Activated T-cell treated with anti-CD3 and anti-CD28 coated beads, Interleukin-2, amount 50 U/mL, for 72 hours (primary cell): Measurements from ENCODE around the gene ATG16L2. TPM values are rescaled to one million over a fixed set of nuclear protein-coding genes. Genes with fewer than 3 reads are reported as not detected.

Experiments
- ATAC-seq, 2 donors: fragments of 150-1000 bp; cut with Tn5 transposase; replicated peaks in 1 of 2; 2 replicates each; pipeline ENCODE4 v1.10.0; 2021; ENCODE audit warnings: moderate library complexity in 2 of 2, mild to moderate bottlenecking in 1 of 2
- DNase-seq, 2 donors: peaks; one replicate each; pipeline ENCODE4 v3.0.0; 2021 to 2022; ENCODE audit warnings: mixed read lengths in 1 of 2
- H3K27ac Mint-ChIP-seq: one replicate; pipeline ENCODE4 v1.8.0; 2022; ENCODE audit warnings: mild to moderate bottlenecking, moderate library complexity, mixed read lengths
- H3K27me3 Mint-ChIP-seq: one replicate; pipeline ENCODE4 v1.8.0; 2022; ENCODE audit warnings: low read depth, mixed read lengths
- H3K36me3 Mint-ChIP-seq, 2 donors: one replicate each; pipeline ENCODE4 v1.8.0; 2022; ENCODE audit warnings: mixed read lengths in 2 of 2, mild to moderate bottlenecking in 1 of 2; ENCODE audit not compliant: insufficient read depth in 2 of 2
- H3K4me1 Mint-ChIP-seq: one replicate; pipeline ENCODE4 v1.8.0; 2022; ENCODE audit warnings: low read depth, mixed read lengths
- H3K4me3 Mint-ChIP-seq, 2 donors: one replicate each; pipeline ENCODE4 v1.8.0; 2022; ENCODE audit warnings: mild to moderate bottlenecking in 2 of 2, mixed read lengths in 2 of 2, moderate library complexity in 2 of 2
- H3K9me3 Mint-ChIP-seq, 2 donors: one replicate each; pipeline ENCODE4 v1.8.0; 2022; ENCODE audit warnings: mixed read lengths in 2 of 2
- total RNA-seq, 2 donors: library from RNA; stranded (reverse); gene quantifications; one replicate each; pipeline ENCODE4 v1.2.3, GENCODE V29; 2022

The ATG16L2 gene
- total RNA-seq: 10 to 100 TPM; 55.8 to 56.0 TPM

GRCh38 chr11:72814286-72815109, at the start of gene ATG16L2:
TSS of gene ATG16L2 (plus strand) at chr11:72814411. CDS start at chr11:72814446, 35 bp downstream.
- ATAC-seq (peak; percentile 73 to 74), DNase-seq (peak; percentile 92 to 96)
- H3K9me3 Mint-ChIP-seq: no peaks in the 10 kb centered on the region
- H3K27ac Mint-ChIP-seq: peak within 1 kb of the TSS; percentile 95
- H3K4me3 Mint-ChIP-seq: peak within 1 kb of the TSS; percentile 97 to 100
- peaks cover 7 to 43% of the 10 kb centered on the region in 2 donors for H3K36me3 Mint-ChIP-seq
- H3K27me3 Mint-ChIP-seq: no peaks in the 10 kb centered on the region
- peaks cover 60% of the 10 kb centered on the region for H3K4me1 Mint-ChIP-seq

GRCh38 chr11:72764503-72764902, 49.7 kb upstream of the ATG16L2 start:
- DNase-seq (no peak), ATAC-seq (no peak)
- Mint-ChIP-seq H3K27ac (no peak overlapping the region), H3K4me1 (peaks cover 24% of the 10 kb centered on the region), H3K4me3 (no peak overlapping the region), H3K27me3 (no peaks in the 10 kb centered on the region), H3K36me3 (no peaks in the 10 kb centered on the region), H3K9me3 (no peaks in the 10 kb centered on the region)

- Mint-ChIP-seq H3K27me3 (no peaks in the 10 kb centered on the region), H3K36me3 (no peaks in the 10 kb centered on the region), H3K4me3 (no peak overlapping the region), H3K27ac (no peak overlapping the region), H3K9me3 (no peaks in the 10 kb centered on the region), H3K4me1 (peaks cover 17% of the 10 kb centered on the region)
- ATAC-seq (no peak), DNase-seq (no peak)
Observed at GRCh38 chr11:72766152-72766902, 47.9 kb upstream of the ATG16L2 start.

GRCh38 chr11:72767203-72768062, 46.8 kb upstream of the ATG16L2 start:
- Mint-ChIP-seq H3K4me1 (peaks cover 11% of the 10 kb centered on the region), H3K27ac (no peak overlapping the region), H3K4me3 (no peak overlapping the region), H3K36me3 (no peaks in the 10 kb centered on the region), H3K9me3 (no peaks in the 10 kb centered on the region), H3K27me3 (no peaks in the 10 kb centered on the region)
- ATAC-seq (no peak), DNase-seq (no peak)

GRCh38 chr11:72768581-72768980, 45.6 kb upstream of the ATG16L2 start:
- Mint-ChIP-seq H3K9me3 (no peaks in the 10 kb centered on the region), H3K27me3 (no peaks in the 10 kb centered on the region), H3K4me3 (no peak overlapping the region), H3K27ac (no peak overlapping the region), H3K36me3 (no peaks in the 10 kb centered on the region), H3K4me1 (no peaks in the 10 kb centered on the region)
- ATAC-seq: no peak
- no peak for DNase-seq

- Mint-ChIP-seq H3K27ac (no peak overlapping the region), H3K9me3 (no peaks in the 10 kb centered on the region), H3K36me3 (no peaks in the 10 kb centered on the region), H3K4me1 (no peaks in the 10 kb centered on the region), H3K4me3 (no peak overlapping the region), H3K27me3 (no peaks in the 10 kb centered on the region)
- no peak for ATAC-seq
- no peak for DNase-seq
Observed at GRCh38 chr11:72769680-72770079, 44.5 kb upstream of the ATG16L2 start.

GRCh38 chr11:72770799-72771198, 43.4 kb upstream of the ATG16L2 start:
- ATAC-seq (no peak), DNase-seq (no peak)
- H3K27me3 Mint-ChIP-seq: no peaks in the 10 kb centered on the region
- no peaks in the 10 kb centered on the region for H3K36me3 Mint-ChIP-seq
- no peaks in the 10 kb centered on the region for H3K9me3 Mint-ChIP-seq
- H3K4me1 Mint-ChIP-seq: no peaks in the 10 kb centered on the region
- no peak overlapping the region for H3K27ac Mint-ChIP-seq
- no peak overlapping the region for H3K4me3 Mint-ChIP-seq

- DNase-seq (no peak), ATAC-seq (no peak)
- no peaks in the 10 kb centered on the region for H3K36me3 Mint-ChIP-seq
- no peaks in the 10 kb centered on the region for H3K9me3 Mint-ChIP-seq
- H3K27ac Mint-ChIP-seq: no peak overlapping the region
- no peaks in the 10 kb centered on the region for H3K4me1 Mint-ChIP-seq
- no peak overlapping the region for H3K4me3 Mint-ChIP-seq
- no peaks in the 10 kb centered on the region for H3K27me3 Mint-ChIP-seq
Observed at GRCh38 chr11:72771507-72771906, 42.7 kb upstream of the ATG16L2 start.

- ATAC-seq (no peak), DNase-seq (no peak)
- Mint-ChIP-seq H3K4me1 (no peaks in the 10 kb centered on the region), H3K27me3 (no peaks in the 10 kb centered on the region), H3K27ac (no peak overlapping the region), H3K4me3 (no peak overlapping the region), H3K9me3 (no peaks in the 10 kb centered on the region), H3K36me3 (no peaks in the 10 kb centered on the region)
Observed at GRCh38 chr11:72772059-72772458, 42.2 kb upstream of the ATG16L2 start.

- Mint-ChIP-seq H3K4me1 (no peaks in the 10 kb centered on the region), H3K27me3 (no peaks in the 10 kb centered on the region), H3K27ac (no peak overlapping the region), H3K36me3 (no peaks in the 10 kb centered on the region), H3K9me3 (no peaks in the 10 kb centered on the region), H3K4me3 (no peak overlapping the region)
- ATAC-seq (peak; percentile 13 to 43), DNase-seq (no peak)
Observed at GRCh38 chr11:72773291-72773690, 40.9 kb upstream of the ATG16L2 start.

GRCh38 chr11:72773696-72774095, 40.5 kb upstream of the ATG16L2 start:
- H3K4me3 Mint-ChIP-seq: no peak overlapping the region
- H3K27ac Mint-ChIP-seq: no peak overlapping the region
- ATAC-seq (no peak), DNase-seq (no peak)
- no peaks in the 10 kb centered on the region for H3K9me3 Mint-ChIP-seq
- H3K27me3 Mint-ChIP-seq: no peaks in the 10 kb centered on the region
- no peaks in the 10 kb centered on the region for H3K4me1 Mint-ChIP-seq
- H3K36me3 Mint-ChIP-seq: no peaks in the 10 kb centered on the region

GRCh38 chr11:72774499-72774898, 39.7 kb upstream of the ATG16L2 start:
- H3K27ac Mint-ChIP-seq: no peak overlapping the region
- no peaks in the 10 kb centered on the region for H3K36me3 Mint-ChIP-seq
- ATAC-seq: no peak
- no peak overlapping the region for H3K4me3 Mint-ChIP-seq
- peaks cover 2% of the 10 kb centered on the region for H3K4me1 Mint-ChIP-seq
- DNase-seq: no peak
- H3K9me3 Mint-ChIP-seq: no peaks in the 10 kb centered on the region
- no peaks in the 10 kb centered on the region for H3K27me3 Mint-ChIP-seq
